DMS153 (cell line): ENCODE data around the gene CTIF.

Experiments used
- DNase-seq: peaks from one replicate; lab custom pipeline; 2025; lab: John Stamatoyannopoulos, UW

Gene CTIF

DNA sequence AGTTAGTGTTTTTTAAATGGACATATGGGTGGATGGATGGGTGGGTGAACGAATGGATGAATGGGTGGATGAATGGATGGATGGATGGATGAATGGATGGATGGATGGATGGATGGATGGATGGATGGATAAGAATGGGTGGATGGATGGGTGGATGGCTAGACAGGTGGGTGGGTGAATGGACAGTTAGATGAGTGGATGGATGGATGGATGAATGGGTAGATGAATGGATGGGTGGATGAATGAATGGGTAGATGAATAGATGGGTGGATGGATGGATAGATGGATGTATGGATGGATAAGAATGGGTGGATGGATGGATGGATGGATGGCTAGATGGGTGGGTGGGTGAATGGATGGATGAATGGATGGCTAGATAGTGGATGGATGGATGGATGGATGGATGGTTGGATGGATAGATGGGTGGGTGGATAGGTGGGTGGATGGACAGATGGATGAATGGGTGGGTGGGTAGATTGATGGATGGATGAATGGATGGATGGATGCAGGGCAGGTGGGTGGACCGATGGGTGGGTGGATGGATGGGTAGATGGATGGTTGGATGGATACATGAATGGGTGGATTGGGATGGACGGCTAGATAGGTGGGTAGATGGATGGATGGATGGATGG, 64.0 kb downstream of the CTIF start:
- DNase-seq: no peak

DNA sequence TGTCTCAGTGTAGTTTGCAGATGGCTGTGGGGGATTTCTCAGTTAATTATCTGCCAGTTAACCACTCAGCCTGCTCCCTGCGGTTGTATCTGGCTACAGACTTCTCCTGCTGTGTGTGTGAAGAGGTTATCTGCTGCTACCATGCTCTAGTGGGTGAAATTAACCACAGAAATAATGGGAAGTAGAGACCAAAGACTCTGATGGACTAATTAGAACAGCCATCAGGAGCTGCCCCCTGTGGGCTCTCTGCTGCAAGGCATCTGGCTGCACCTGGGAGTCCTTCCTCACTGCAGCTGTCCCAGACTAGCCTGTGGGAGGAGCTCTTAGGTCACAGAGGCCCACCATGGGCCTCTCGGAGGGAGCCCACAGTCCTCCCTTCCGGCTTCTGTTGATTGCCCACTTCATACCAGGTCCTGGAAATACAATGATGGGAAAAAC, 66.6 kb downstream of the CTIF start:
- no peak for DNase-seq

DNA sequence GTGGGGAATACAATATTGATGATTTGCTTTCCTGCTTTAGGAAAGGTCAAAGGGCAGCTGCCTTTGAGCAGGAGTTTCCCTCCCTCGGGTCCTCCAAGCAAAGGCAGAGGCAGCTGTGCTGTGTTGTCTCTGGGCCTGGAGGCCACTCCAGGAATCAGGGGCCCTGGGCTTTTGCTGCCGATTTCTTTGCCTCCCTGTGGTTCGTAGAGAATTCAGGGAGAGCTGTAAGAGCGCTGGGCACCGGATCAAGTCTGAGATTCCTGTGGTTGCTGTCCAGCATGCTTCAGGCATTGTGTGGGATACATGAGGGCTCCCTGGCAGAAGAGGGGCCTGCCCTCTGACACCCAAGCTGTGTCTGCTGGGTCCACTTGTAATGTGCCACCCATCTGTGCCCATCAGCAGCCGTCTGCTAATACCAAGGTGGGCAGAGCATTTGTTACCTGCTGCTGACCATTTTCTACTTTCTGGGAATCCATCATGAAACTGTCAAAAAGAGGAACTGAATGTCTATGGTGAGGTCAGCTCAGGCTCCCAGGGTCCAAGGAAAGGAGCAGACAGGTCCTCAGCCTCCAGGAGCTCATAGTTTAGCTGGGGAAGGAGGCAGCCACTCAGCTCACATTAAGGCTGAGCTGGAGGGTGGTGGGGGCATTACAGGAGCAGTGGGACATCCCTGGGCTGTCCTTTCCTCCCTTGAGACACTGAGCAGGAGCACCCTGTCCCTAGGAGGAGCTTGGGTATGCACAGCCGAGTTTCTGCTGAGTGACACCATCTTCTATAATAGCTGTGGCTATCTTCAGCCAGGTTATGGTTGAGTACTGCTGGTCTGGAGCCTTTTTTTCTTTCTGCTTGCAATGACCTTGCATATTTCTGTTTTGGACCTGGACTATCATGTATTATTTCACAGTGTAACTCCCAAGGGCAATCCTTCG, 68.5 kb downstream of the CTIF start:
- no peak for DNase-seq

DNA sequence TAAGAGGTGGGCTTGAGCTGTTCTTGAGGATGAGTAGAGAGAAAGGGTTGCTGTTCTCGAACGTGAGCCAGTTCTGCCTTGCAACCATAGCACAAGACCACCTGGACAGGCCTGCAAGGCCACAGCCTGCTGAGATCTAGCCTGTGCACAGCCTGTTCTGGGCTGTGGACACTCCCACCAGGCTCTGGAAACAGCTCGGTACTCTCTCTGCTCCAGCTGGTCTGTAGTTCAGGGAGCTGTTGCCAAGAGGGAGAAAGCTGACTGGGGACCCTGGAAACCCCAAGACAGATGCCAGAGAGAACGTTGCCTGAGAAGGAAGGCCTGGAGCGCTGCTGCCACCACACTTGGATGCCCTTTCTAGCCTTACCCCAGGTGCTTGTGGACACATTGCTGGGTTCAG, 69.8 kb downstream of the CTIF start:
- no peak for DNase-seq

DNA sequence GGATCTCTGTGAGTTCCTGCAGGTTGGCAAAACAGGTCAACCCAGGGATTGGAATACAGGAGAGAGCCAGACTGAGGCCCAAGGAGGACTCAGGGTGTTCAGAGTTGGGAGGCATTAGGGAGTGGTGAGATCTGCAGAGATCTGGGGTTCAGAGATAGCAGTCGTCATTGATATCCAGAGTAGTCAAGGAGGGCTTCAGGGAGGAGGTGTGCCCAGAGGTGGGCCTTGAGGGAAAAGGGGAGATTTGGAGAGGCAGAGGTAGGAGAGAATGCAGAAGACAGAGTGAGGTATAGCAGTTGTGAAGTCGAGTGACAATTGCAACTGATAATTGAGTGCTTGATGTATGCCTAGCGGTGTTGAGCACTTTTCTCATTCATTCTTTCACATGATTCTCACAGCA, 70.3 kb downstream of the CTIF start:
- DNase-seq: no peak

DNA sequence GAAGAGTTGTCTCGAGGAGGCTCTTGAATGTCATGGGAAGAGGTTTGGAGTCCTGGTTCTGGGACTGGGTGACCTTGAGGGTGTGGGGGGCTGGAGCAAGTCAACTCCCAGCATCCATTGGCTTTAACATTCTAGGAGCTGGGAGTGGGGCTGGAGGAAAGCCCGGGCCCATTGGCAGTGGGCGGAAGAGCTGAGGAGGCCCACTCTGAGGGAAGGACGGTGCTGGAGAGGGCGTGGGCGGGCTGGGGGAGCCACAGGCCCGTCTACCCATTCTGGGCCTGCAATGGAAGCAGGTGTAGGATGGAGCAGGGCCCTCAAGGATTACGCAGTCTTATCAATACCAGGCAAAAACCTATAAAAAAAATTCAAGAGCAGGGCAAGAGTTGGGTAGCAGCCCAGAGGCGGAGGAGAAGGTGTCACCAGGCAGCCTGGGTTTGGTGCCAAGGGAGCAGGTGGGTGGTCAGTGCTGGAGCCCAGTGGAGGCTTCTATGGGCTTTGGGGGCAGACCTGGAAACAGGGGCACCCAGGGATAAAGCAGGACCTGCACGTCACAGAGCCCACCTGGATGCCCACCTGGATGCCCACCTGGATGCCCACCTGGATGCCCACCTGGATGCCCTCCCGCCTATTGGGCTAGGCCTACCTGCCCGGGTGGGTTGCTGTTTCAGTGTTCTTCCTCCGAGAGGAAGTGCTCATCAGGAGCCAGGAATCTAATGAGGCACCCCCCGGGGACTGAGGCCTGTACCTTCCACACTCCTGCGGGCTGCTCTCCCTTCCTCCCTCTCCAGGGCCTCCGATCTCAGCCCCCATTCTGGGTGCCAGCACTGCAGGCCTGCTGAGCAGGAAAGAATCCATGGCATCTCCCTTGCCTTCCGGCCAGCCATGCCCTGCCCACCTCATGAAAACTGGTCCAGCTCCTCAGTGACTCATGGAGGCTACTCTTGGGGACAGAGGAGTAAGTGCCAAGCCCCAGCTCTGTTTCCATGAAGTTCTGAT, 71.3 kb downstream of the CTIF start:
- no peak for DNase-seq

DNA sequence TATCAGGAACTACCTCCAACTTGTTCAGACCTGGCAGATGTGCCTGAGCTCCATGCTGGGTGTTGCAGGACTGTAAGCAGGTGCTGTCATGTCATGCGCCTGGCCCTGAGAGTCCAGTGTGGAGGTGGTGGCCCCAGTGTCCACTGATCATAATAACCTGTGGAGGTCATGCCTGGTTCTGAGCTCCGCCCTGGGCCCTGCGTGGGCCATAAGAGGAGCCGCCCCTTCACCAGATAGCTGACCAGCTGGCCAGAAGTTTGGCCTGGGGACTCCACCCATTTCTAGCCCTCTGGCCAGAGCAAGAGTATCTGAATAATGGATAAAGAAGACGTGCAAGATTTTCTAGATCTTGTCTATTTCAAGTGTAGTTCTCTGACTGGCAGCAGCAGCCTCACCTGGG, 72.4 kb downstream of the CTIF start:
- no peak for DNase-seq

DNA sequence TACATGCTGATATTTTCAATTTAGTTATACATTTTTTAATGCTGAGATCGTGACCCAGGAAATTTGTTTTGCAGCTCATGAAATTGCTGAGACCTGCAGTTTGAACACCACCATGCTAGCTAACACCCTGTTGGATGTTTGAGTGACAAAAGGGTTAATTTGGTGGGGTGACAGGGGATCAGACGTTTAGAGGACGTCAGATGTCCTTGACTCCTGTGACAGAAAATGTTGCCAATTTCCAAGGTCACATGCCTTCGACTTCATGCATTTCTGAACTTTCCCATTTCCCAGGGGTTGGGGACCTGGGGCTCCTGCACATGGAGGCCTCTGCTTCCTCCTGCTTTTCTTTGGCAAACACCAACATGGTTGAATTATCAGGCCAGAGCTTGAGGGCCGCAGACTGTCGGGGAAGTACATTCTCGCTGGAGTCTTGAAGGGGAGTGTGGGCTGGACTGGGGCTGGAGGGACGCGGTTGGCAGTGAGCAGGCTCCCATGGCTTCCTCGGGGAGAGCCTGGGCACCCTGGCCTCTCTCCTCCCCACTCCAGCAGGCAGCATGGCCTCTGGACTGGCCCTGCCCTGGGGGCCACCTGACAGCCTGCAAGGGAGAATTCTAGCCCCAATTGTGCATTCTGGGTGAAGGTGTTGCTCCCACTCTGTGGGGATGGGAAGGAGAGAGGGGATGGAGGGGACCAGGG, 73.1 kb downstream of the CTIF start:
- DNase-seq: no peak

DNA sequence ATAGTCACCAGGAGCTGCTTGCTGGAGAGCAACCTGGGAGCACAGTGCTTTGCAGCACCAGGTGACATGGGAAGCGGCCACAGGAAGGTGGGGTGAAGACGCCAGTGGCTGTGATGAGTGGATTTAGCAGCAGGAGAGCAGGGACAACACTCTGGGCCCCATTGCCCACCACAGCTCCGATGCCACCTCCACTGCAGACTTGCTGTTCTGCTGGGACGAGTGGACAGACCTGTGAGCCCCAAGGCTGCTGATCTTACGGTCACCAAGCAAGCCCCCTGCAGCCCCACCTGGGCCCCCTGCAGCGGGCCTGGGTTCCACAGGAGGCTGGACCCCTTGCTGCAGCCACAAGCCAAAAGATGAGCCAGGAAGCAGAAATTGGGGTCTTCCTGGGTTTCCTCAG, 73.7 kb downstream of the CTIF start:
- DNase-seq: no peak

DNA sequence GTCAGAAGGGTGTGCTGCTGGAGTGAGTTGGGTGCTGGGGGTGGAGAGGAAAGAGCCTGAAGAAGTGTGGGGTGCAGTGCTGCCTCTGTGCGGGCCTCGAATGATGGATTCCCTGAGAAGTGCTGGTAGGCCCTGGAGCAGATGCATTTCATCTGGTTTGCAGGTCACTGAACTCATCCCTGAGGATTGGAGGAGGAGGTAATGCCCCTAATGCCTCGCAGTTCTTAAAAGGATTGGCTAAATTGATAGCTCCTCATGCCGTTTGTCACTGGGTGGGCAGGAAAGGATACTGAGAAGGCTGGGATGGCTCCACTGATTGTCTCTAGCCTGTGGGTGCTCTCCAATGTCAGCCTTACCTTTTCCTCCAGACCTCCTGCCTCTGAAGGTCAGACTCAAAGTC, 74.1 kb downstream of the CTIF start:
- DNase-seq: no peak

DNA sequence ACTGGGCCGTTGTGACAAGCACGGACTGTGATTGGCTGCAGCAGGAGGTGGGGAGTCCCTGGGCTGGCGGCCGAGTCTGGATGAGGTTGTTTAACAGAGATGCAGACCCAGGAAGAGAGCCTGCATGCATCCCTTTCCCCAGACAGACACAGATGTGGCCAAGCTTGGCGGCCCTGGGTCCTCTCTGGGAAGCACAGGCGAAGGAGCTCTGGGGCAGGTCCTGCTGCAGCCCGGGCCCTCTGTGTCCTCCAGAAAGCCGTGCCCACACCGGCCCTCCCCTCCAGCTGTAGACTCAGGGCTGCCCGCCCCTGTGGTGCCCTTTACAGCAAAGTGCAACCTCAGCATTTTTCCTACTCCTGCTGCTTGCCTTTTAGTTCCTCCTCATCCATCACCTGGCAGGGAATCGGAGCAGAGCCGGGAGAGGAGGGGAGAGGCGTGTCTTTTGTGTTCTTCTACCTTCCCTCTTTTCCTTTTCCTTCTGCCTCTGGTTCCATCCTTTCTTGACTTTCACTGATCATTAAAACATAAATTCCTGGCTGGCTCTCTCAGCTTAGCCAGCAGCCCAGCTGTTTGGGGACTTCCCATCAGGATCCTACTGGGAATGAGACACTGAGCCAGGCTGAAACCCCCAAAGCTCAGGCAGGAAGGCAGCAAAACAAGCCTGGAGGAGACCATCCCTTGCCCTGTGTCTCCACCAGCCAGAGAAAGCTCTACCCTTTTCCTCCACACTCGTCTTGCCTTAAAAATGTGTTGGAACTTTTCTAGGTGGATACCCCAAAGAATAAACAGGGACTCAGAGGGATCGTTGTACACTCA, 75.0 kb downstream of the CTIF start:
- no peak for DNase-seq

DNA sequence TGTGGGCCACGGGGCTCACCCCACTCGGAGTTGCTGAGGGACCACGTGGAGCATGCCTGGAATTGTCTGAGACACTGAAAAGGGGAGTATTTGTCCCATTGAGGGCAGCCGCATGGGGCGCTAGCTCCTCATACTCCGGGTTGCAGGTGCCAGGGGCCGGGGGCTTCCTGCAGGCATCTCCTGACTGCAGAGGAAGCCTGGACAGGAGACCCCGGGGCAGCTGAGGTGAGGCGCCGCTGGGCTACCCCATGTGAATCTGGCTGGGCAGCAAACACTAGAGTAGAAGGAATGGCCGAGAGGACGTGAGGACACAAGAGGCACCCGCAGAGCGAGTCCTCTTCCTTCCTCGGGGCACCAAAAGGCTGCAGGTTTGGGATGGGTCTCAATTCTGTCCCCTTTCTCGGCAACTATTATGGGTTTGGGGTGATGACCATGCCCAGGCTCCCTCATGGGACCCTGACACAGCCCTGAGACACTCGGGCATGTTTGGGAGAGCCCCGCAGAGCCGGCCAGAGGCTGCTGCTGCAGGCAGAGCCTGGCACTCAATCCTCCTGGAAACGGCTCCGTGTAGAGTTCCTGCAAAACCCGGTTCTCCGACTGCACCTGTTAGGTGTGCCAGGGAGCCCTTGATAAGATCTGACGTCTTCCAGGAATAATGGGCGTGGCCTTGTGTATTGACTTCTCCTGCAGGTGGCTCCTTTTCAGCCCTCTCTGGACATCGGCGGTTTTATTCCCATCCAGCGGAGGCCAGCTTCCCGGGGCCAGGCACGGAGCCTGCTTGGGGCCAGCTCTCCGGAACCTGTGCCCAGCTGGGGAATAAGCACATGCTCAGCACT, 77.0 kb downstream of the CTIF start:
- DNase-seq: no peak

DNA sequence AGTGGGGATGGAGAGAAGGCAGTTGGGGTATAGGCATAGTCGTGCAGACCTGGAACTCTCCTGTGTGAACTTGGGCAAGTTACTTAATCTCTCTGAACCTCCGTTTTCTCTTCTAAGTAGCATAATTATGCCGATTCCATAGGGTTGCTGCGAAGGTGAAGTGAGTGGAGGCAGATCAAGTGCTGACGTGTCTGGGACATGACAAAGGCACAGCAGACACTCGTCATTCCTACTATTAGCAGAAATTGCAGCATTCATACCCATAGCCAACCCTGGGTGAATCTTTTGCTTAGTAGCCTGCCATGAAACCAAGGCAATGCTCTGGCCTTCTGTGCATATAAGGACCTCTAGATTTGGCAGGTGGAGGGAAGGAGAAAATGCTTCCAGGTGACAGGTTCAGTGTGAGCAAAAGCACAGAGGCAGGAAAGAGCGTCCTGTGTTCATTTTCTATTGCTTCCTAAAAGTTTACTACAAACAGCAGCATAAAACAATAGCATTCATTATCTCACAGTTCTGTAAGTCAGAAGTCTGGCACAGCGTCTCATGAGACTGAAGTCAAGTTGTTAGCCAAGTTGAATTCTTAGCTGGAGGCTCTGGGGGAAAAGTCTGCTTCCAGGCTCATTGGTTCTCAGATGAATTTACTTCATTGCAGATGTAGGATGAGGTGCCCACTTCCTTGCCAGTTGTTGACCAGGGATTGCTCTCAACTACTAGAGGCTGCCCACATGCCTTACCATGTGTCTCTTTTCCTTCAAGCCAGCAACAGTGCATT, 77.8 kb downstream of the CTIF start:
- no peak for DNase-seq

DNA sequence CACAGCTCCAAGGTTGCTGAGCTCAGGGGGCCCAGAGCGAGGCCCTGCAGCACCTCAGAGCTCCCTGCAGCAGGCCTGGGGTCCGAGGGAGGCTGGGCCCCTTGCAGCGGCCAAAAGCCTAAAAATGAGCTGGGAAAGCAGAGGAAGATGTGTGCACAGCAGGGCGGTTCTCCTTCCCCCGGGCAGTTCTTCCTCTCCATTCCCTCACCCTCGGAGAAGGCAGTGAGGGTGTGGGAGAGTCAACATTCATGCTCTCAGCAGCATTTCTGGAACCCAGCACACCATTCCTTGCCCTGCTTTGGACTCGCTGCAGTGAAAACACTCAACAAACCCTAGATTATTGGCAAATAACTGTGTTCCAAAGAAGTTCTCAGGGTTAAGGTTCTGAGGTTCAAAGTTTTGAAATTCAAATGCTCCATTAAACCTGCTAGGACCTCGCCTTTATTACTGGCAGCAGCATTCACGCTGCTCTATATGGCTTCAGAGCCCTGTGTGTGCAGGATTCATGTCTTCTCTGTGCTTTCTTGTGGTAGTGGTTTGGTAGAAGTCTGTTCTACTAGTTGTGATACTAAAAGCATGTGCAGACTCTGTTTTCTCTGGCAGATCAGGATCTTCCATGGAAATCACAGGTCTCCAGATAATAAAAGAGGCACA, 79.1 kb downstream of the CTIF start:
- DNase-seq: no peak

DNA sequence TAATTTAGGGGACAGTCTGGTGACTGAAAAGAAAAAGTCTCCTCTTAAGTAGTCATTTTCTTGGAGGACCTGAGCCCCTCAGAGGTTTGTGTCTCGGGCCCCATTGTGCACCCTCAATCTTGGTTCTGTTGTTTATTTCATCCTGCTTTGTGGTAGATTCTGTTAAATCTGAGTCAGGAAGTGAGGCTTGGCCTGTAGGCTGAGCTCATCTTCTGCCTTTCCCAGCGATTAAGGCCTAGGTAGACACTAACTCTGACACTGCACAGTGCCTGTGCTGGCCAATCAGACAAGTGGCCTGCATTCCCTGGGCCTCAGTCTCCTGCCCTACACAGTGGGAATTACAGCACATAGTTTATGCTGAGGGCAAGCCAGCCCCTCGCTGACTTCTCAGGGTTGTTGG, 80.2 kb downstream of the CTIF start:
- no peak for DNase-seq

DNA sequence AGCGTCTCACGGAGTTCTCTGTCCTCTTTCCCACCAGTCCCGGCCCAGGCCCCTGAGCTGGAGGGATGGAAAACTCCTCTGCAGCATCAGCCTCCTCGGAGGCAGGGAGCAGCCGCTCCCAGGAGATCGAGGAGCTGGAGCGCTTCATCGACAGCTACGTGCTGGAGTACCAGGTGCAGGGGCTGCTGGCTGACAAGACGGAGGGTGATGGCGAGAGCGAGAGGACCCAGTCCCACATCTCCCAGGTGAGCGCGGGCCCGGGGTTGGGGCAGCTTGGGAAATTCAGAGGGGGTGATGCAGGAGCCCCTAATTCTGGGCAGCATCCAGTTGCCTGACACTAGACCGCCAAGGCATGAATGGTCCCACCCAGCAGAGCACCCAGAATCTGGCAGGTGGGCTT, 80.7 kb downstream of the CTIF start:
- DNase-seq: no peak

DNA sequence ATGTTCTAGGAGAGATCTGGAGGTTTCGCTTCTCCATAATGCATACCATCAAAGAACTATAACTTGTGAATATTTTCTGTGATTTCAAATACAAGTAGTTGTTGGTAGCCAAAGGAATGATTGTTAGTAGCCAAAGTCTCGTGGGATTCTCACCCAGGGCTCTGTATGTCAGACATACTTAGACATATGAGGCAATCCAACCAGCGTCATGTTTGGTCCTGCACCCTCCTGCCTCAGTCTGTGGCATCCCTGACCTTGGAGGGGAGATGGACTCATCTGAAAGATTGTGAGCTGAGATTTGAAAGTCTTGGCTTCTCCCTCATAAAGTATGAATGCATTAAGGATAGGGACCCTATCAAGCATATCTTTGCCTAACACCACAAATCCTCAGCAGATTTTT, 81.2 kb downstream of the CTIF start:
- no peak for DNase-seq

DNA sequence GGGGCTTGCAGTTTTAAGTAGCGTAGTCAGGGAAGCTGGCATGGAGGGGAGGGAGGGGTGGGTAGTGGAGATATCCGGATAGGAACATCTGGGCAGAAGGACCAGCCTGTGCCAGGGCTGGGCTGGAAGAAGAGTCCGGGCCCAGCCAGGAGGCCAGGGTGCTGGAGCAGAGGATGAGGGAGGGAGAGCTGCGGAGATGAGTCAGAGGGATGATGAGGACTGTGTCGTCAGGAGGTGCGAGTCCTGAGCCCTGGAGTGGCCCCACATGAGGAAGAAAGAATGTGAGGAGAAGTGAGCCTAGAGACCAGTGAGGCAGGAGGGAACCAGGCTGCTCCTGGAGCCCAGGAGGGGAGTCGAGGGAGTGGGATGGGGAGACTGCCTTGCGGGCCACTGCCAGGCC, 82.4 kb downstream of the CTIF start:
- DNase-seq: no peak
